Daoy (cell line): ENCODE data around the gene XXYLT1. TPM values are rescaled to one million over a fixed set of nuclear protein-coding genes. Genes with fewer than 3 reads are reported as not detected.
A peak's percentile ranks its signal among the peaks of the same experiment; 100 is the strongest.
"Not testable (repeated sequence)": the region's sequence is repeated elsewhere in the genome, so short reads cannot be mapped to it uniquely, and the experiment has no call there.

ENCODE experiments used
- DNase-seq: peaks from one replicate; pipeline ENCODE4 v3.0.0-alpha.2; 2015; ENCODE audit warnings: low read depth
- total RNA-seq: library from RNA; depleted of rRNA; stranded (reverse); fragments of >200 nt; shearing (Covaris generic); gene quantifications from 2 replicates; pipeline ENCODE4 v1.2.3, GENCODE V29; 2014

The XXYLT1 gene
- total RNA-seq, 1 experiment from 2014 or later: 20.9 TPM

- no peak for DNase-seq
Observed at GRCh38 chr3:195226900-195227447, 44.0 kb downstream of the XXYLT1 start.

GRCh38 chr3:195226445-195226844, 44.5 kb downstream of the XXYLT1 start:
- no peak for DNase-seq

DNA sequence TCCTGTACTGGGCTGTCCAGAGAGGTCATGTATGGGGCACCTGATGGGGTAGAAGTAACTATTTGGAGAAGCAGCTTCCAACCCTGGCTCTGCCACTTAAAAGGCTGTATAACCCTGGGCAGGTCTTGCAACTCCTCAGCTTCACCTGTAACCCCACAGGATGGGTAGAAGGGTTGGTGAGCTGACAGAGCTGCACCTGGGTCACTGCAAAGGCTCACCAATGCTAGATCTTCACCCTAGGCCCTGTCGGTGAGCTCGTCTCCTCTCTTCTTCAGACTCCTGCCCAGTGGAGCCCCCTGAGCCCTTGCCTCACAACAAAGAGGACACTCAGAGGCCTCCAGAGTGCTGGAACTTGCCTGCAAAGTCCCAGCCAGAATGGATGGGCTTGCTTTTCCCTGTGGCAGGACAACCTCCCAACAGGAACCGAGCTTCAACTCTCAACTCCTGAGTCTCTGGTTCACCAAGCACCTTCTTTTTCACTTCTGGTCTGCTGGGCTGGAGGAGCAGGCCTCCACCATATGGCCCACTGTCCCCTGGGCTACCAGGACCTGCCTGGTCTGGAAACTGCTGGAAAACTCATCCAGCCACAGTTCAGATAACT, 45.9 kb downstream of the XXYLT1 start:
- no peak for DNase-seq

GRCh38 chr3:195224156-195224979, 46.6 kb downstream of the XXYLT1 start:
- DNase-seq: peak; percentile 49

DNA sequence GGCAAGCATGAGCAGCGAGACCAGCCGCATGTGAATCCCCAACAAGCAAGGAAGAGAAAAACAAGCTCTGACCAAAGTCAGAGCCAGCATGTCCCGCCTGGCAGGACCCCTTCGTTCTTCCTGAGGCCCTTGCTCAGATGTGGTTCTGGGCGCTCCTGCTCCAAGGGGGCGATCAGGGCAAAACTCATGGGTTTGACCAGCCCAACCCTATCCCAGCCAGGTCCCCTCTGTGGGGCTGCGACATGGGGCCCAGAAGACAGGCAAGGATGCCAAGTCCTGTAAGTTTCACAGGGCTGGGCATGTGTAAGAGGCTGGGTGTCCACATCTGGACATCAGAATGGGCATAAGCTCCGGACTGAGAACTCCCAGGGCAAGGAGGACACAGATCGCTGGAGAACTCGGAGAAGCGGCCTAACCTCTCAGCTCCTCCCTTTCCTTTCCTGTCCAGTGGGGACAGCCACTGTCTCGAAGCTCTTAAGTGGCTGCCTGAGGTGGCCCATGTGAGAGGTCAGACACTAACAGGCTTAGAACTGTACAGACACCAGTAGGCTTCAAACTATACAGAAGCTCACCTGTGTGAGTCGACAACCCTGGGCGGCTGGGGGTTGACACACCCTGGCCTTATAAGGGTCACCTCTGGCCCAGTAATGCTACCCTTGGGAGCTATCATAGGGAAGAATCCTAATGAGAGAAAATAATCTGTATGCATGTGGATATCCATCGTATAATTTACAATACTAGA, 48.9 kb downstream of the XXYLT1 start:
- no peak for DNase-seq

DNA sequence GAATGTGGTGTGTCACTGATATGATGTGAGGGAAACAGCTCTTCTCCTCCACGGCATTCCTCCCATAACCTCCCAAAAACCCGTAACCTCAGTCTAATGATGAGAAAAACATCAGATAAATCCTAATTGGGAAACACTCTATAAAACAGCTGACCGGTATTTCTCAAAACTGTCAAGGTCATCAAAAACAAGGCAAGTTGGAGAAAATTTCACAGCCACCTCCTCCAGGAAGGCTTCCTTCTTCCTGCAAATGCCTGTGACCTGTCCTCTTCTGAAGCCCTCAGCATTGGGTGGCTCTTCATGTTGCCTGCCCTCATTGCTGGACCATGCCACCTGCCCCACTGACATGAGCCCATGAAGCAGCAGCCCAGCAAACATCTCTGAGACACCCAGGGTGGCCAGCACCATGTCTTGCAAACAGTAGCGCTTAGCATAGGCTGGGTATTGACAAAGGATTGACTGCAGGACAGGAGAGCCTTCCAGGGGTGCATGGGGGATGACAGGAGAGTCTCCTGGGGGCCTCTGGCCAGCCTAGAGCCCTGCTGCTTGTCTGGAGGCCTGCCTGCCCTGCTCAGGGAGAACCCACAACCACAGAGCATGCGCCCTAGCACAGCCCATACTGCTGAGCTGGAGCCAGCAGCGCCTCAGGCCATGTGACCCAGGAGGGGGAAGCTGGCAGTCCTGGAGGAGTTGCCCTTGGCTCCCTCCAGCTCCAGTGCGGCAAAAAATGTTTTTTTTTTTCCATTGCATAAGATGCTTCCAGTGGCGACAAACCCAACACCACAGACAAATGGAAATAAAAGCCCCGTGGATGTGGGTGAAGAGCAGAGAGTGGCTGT, 49.7 kb downstream of the XXYLT1 start:
- DNase-seq: peak; percentile 43

- no peak for DNase-seq
Observed at GRCh38 chr3:195219351-195220230, 51.4 kb downstream of the XXYLT1 start.

DNA sequence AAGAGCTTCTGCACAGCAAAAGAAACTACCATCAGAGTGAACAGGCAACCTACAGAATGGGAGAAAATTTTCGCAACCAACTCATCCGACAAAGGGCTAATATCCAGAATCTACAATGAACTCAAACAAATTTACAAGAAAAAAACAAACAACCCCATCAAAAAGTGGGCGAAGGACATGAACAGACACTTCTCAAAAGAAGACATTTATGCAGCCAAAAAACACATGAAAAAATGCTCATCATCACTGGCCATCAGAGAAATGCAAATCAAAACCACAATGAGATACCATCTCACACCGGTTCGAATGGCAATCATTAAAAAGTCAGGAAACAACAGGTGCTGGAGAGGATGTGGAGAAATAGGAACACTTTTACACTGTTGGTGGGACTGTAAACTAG, 52.6 kb downstream of the XXYLT1 start:
- not testable (repeated sequence) for DNase-seq

- not testable (repeated sequence) for DNase-seq
Observed at GRCh38 chr3:195215576-195215975, 55.4 kb downstream of the XXYLT1 start.

GRCh38 chr3:195214381-195214780, 56.6 kb downstream of the XXYLT1 start:
- no peak for DNase-seq

- no peak for DNase-seq
Observed at GRCh38 chr3:195213639-195214315, 57.2 kb downstream of the XXYLT1 start.

DNA sequence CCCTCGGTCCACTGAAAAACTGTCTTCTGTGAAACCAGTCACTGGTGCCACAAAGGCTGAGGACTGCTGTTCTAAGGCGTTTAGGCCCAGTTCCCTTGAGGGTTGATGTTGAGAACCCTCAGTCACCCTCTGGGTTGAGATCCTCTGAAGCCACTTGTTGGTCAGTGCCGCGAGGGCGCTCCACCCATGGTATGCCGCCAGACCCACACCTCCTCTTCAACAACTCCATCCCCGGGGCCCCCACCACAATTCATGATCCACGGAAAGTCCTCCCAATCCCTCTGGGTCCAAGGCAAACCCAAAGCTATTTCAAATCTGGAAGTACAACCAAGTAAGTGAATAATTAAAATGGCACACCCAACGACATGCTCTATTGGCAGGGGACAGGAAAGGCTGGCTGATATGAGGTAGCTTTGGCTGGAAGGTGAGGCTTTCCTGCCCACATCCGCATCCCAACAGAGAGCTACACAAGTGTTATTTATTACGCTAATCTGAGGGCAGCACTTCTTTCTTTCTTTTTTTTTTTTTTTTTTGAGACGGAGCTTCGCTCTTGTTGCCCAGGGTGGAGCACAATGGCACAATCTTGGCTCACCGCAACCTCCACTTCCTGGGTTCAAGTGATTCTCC, 58.1 kb downstream of the XXYLT1 start:
- DNase-seq: no peak

DNA sequence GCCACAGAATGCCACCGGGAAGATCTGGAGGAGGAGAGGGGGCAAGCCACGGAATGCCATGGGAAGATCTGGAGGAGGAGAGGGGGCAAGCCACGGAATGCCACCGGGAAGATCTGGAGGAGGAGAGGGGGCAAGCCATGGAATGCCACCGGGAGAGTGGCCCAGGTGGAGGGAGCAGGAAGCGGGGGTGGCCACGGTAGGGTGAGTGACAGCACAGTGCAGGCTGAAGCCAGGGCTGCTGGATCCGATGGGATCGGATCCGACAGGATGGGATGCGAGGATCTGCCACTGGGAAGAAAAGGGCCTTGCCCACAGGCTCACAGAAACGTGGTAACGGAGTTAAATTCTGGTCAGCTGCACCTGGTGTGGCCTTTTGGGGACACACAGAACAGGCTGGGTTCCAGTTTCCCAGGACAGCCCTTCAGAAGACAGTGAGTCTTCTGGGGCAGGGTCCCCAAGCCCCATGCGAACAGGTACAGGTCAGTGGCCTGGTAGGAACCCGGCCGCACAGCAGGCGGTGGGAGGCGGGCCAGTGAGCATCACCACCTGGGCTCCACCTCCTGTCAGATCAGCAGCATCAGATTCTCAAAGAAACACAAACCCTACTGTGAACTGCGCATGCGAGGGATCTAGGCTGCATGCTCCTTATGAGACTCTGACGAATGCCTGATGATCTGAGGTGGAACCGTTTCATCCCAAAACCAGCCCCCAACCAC, 58.8 kb downstream of the XXYLT1 start:
- no peak for DNase-seq

DNA sequence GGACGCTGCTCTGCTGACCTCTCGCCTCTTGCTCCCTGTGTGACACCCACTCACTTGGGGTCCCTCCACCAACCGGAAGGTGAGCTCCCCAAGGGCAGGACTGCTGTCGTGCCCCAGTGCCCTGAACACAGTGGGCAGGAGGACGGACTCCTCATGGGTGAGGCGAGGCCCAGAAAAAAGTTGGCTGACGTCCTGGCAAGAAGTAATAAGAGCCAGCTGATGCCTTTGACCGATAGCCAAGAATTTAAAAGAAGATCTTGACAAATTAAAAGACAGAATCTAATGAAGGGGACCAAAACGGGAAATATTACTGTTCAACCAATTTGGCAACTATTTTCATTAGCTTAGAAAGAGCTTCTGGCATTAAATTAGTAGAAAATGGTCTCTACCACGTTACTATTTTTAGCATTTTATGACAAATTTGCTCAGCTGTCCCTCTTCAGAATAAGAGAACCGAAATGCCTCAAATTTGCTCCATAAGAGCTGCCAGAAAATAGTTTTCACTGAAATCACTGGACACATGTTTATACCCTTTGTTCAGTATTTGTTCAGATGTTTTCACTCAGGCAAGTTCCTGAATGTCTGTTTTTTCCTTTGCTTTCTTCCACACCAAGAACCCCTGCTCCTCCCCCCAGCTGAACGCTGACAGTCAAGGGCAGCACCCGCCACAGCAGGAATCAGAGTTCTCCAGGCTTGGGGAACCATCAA, 60.5 kb downstream of the XXYLT1 start:
- no peak for DNase-seq

DNA sequence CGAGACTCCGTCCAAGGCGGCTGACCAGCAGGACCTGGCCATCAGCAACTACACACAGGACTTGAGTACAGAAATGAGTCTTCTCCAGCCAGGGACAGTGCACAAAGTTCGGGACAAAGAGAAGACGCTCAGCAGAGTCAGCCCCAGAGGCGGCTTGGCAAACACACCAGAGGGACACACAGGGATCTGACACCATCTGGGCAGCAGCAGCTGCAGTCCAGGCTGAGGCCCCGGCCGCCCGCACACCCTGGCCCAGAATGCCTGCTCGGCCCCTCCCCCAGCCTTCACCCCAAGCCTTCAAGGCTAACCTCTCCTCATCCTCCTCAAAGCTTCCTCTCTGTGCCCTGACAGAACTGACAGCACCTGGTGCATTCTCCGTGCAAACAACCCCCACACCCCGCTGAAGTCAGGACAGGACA, 61.1 kb downstream of the XXYLT1 start:
- no peak for DNase-seq

- DNase-seq: no peak
Observed at GRCh38 chr3:195209083-195209846, 61.7 kb downstream of the XXYLT1 start.

DNA sequence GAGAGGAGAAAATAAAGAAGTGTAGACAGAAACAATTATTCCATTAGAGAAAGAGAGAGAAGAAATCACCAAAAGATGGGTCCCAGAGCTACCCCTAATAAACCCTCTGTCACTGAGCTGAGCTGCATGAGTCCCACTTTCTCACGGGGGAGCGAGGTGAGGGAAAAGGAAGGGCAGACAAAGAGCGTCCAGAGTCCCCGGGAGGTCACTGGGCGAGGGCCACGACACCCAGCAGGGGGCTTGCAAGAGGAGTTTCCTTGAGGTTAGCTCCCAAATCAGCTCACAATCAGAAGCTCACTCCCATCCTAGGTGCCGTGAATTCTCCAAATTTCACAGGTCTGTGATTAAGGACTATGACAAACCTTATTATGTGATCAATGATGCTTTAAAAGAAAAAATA, 62.3 kb downstream of the XXYLT1 start:
- no peak for DNase-seq
